ENCODE results near the gene NCOR2. TPM values are rescaled to one million over a fixed set of nuclear protein-coding genes. Genes with fewer than 3 reads are reported as not detected.

The NCOR2 gene
- total and polyA plus RNA-seq, 2 of the 8 experiments (the other 6 are each of a cell fraction or from before 2014, with no cell fraction given), result 14.8 to 275 TPM

DNA sequence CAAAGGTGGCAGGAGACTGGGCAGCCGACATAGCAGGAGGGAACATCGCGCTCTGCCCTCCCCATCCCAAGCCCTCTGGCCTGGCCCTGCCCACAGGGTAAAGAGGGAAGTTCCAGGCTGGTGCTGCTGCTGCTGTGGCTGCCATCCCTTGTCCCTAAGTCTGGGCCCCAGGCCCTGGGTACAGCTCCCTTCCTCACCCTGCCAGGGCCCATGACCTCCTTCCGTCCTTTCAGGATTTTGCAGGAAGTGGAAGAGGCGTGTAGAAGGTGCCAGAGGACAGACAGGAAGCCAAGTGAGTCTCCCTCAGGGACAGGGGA, 14.7 kb upstream of the NCOR2 start:
- Histone ChIP-seq H4K91ac (replicated peaks; ENCODE audit: insufficient read length, low read length) (no peak overlapping the region), H3K9ac (replicated peaks in 1 of 4; ENCODE audit: extremely low read depth in 1 of 4, low read depth in 3 of 4, low read length in 3 of 4) (no peak overlapping the region), H3K18ac (ENCODE audit: extremely low read depth, low read length) (no peak overlapping the region; the same call in 1 of the 2 replicates), H4K8ac (ENCODE audit: extremely low read depth, insufficient read depth, low read length) (peak overlapping the region; percentile 53; the same call in 1 of the 2 replicates), H3K4me3 (ENCODE audit: extremely low read depth in 1 of 4, insufficient read depth in 2 of 4, low read depth in 3 of 4, low read length in 4 of 4) (no peak overlapping the region), H3K79me2 (ENCODE audit: control insufficient read depth in 1 of 2, insufficient read depth in 2 of 2, low read length in 2 of 2) (no peaks in the 10 kb centered on the region), H2BK5ac (ENCODE audit: low read depth, low read length) (0 out of 2 replicates have a peak overlapping the region, but pooled peaks have one; percentile 44), H4K5ac (ENCODE audit: insufficient read length, low read depth, low read length) (no peak overlapping the region), H3K4ac (replicated peaks; ENCODE audit: insufficient read length, low read depth, low read length) (no peak overlapping the region), H2BK15ac (ENCODE audit: low read length) (no peak overlapping the region; the same call in 1 of the 2 replicates), H2BK120ac (replicated peaks; ENCODE audit: low read depth, low read length) (no peak overlapping the region), H3K4me1 (replicated peaks in 1 of 4; ENCODE audit: control insufficient read depth in 3 of 4, insufficient read depth in 4 of 4, low read length in 3 of 4) (peaks cover 0 to 6% (median under 1%) of the 10 kb centered on the region in 4 experiments; a peak in 2 of 7 replicates), H3K27me3 (replicated peaks in 1 of 4; ENCODE audit: control insufficient read depth in 3 of 4, extremely low read depth in 1 of 4, insufficient read depth in 3 of 4, low read length in 3 of 4) (no peaks in the 10 kb centered on the region), H3K9me3 (ENCODE audit: insufficient read depth in 2 of 2, low read depth in 1 of 2, low read length in 1 of 2) (peaks cover 0 to under 1% of the 10 kb centered on the region in 2 experiments; a peak in 1 of 4 replicates), H2BK20ac (ENCODE audit: low read length) (peak overlapping the region; percentile 34; the same call in 1 of the 2 replicates), H3K27ac (ENCODE audit: low read depth, low read length) (no peak overlapping the region), H2AK5ac (ENCODE audit: low read depth, low read length) (peak overlapping the region; percentile 53; the same call in 1 of the 2 replicates), H3K36me3 (ENCODE audit: control insufficient read depth in 2 of 4, insufficient read depth in 4 of 4, low read length in 3 of 4) (no peaks in the 10 kb centered on the region), H3K4me2 (ENCODE audit: insufficient read depth in 1 of 2, low read depth in 2 of 2, low read length in 2 of 2) (no peak overlapping the region), H2AFZ (ENCODE audit: low read length) (no peak overlapping the region), H2BK12ac (ENCODE audit: low read depth, low read length) (peak overlapping the region; percentile 68; the same call in 1 of the 2 replicates), H3K23ac (ENCODE audit: insufficient read length) (no peak overlapping the region), H3K79me1 (ENCODE audit: low read depth, low read length) (no peaks in the 10 kb centered on the region), H4K20me1 (replicated peaks in 1 of 2; ENCODE audit: control insufficient read depth in 1 of 2, insufficient read depth in 2 of 2, low read length in 2 of 2) (no peaks in the 10 kb centered on the region), H3K23me2 (ENCODE audit: low read depth, low read length) (no peaks in the 10 kb centered on the region; the same call in 1 of the 2 replicates), H3K56ac (replicated peaks; ENCODE audit: insufficient read length, low read depth, low read length) (no peak overlapping the region), H3K14ac (ENCODE audit: insufficient read length) (no peak overlapping the region)
- TF ChIP-seq GABPA (IDR thresholded peaks at IDR 0.05; ENCODE audit: borderline replicate concordance, insufficient read depth, low read length) (no peak), CBX5 (IDR thresholded peaks at IDR 0.05; ENCODE audit: low read depth, low read length) (no peak), KDM5A (IDR thresholded peaks at IDR 0.05; ENCODE audit: low read length) (no peak), TAF7 (optimal IDR thresholded peaks at IDR 0.05; ENCODE audit: borderline replicate concordance, low read depth, low read length) (no peak), SIRT6 (IDR thresholded peaks at IDR 0.05; ENCODE audit: low read length) (no peak)
- POLR2A ChIA-PET (ENCODE audit: partially characterized antibody), result interaction anchor here (0.8 to 1.4 kb wide), 3 partner anchors 13 to 17 kb away, joined by 4 to 5 read pairs (median 5); no protein-coding TSS in a partner anchor
- FAIRE-seq (no peak), DNase-seq (ENCODE audit: low read depth in 1 of 2, low spot score in 2 of 2) (no peak)
- CTCF ChIA-PET (ENCODE audit: partially characterized antibody), result interaction anchor here (0.7 kb wide), 1 partner anchor 10 kb away, joined by 3 read pairs; no protein-coding TSS in a partner anchor
- WGBS, 2 experiments (ENCODE audit: extremely low coverage in 1 of 2, insufficient coverage in 1 of 2, insufficient read length in 1 of 2, insufficient replicate concordance in 2 of 2, low coverage in 1 of 2, low lambda C conversion rate in 2 of 2, missing lambda C conversion rate in 1 of 2), result 90% methylated on average over 4 of the region's 5 CpGs; no CpG with 5 or more reads in 1 of the 2 experiments

All from H1 (cell line).